ENCODE measurements around the gene CALD1.

CALD1 gene

GRCh38 chr7:134764365-134764764, 15.1 kb upstream of the CALD1 start:
- no peak for FAIRE-seq

GRCh38 chr7:134766779-134767519, 12.5 kb upstream of the CALD1 start:
- FAIRE-seq, result no peak

GRCh38 chr7:134767520-134768168, 11.8 kb upstream of the CALD1 start:
- FAIRE-seq, result no peak

GRCh38 chr7:134768243-134768642, 11.2 kb upstream of the CALD1 start:
- FAIRE-seq, result no peak

GRCh38 chr7:134770676-134771075, 8.8 kb upstream of the CALD1 start:
- FAIRE-seq, result no peak

GRCh38 chr7:134771111-134771510, 8.3 kb upstream of the CALD1 start:
- FAIRE-seq, result no peak

- no peak for FAIRE-seq
Measured at GRCh38 chr7:134771889-134772288, 7.5 kb upstream of the CALD1 start.

GRCh38 chr7:134772401-134772800, 7.0 kb upstream of the CALD1 start:
- FAIRE-seq, result no peak

GRCh38 chr7:134773164-134773563, 6.3 kb upstream of the CALD1 start:
- no peak for FAIRE-seq

- FAIRE-seq, result no peak
Measured at GRCh38 chr7:134774119-134774518, 5.3 kb upstream of the CALD1 start.

- FAIRE-seq, result no peak
Measured at GRCh38 chr7:134777470-134777869, 2.0 kb upstream of the CALD1 start.

GRCh38 chr7:134777908-134778580, 1.4 kb upstream of the CALD1 start:
- no peak for FAIRE-seq

- FAIRE-seq, result no peak
Measured at GRCh38 chr7:134779741-134780065, 269 bp downstream of the CALD1 start.

GRCh38 chr7:134780166-134780828, 863 bp downstream of the CALD1 start:
- FAIRE-seq, result no peak

- no peak for FAIRE-seq
Measured at GRCh38 chr7:134781171-134781570, 1.7 kb downstream of the CALD1 start.

- no peak for FAIRE-seq
Measured at GRCh38 chr7:134782121-134782623, 2.7 kb downstream of the CALD1 start.

- no peak for FAIRE-seq
Measured at GRCh38 chr7:134783294-134784069, 4.0 kb downstream of the CALD1 start.

GRCh38 chr7:134784251-134785049, 5.0 kb downstream of the CALD1 start:
- FAIRE-seq, result no peak

GRCh38 chr7:134785842-134786241, 6.4 kb downstream of the CALD1 start:
- FAIRE-seq, result no peak

- no peak for FAIRE-seq
Measured at GRCh38 chr7:134787064-134787463, 7.6 kb downstream of the CALD1 start.

- no peak for FAIRE-seq
Measured at GRCh38 chr7:134787720-134788119, 8.3 kb downstream of the CALD1 start.

- FAIRE-seq, result no peak
Measured at GRCh38 chr7:134788191-134788590, 8.8 kb downstream of the CALD1 start.

Data from G401.6 (cell line).